DMS79 (cell line): Measurements from ENCODE around the gene PACSIN3.
A peak's percentile ranks its signal among the peaks of the same experiment; 100 is the strongest.
"Not testable (repeated sequence)": the region's sequence is repeated elsewhere in the genome, so short reads cannot be mapped to it uniquely, and the experiment has no call there.

ENCODE experiments used
- DNase-seq: peaks from one replicate; lab custom pipeline; 2025; lab: John Stamatoyannopoulos, UW

The PACSIN3 gene

GRCh38 chr11:47186076-47186699, at the start of gene PACSIN3:
PACSIN3 (minus strand) TSS chr11:47186434; CDS start chr11:47182727, 3,707 bp downstream.
- DNase-seq = no peak

GRCh38 chr11:47235163-47235562, 48.9 kb upstream of the PACSIN3 start:
- DNase-seq = no peak

- peak; percentile 21 for DNase-seq
These were observed 48.5 kb upstream of the PACSIN3 start for GRCh38 chr11:47234669-47235100.

GRCh38 chr11:47233989-47234668, 47.9 kb upstream of the PACSIN3 start:
- DNase-seq = no peak

GRCh38 chr11:47233051-47233450, 46.8 kb upstream of the PACSIN3 start:
- DNase-seq = no peak

GRCh38 chr11:47229161-47229560, 42.9 kb upstream of the PACSIN3 start:
- no peak for DNase-seq

- no peak for DNase-seq
These were observed 39.5 kb upstream of the PACSIN3 start for GRCh38 chr11:47225552-47226400.

GRCh38 chr11:47222696-47223095, 36.5 kb upstream of the PACSIN3 start:
- no peak for DNase-seq

- DNase-seq = no peak
These were observed 34.2 kb upstream of the PACSIN3 start for GRCh38 chr11:47220401-47220821.

- DNase-seq = peak; percentile 25
These were observed 30.0 kb upstream of the PACSIN3 start for GRCh38 chr11:47216121-47216798.

GRCh38 chr11:47215366-47215910, 29.2 kb upstream of the PACSIN3 start:
- peak; percentile 27 for DNase-seq

GRCh38 chr11:47213950-47214565, 27.8 kb upstream of the PACSIN3 start:
- DNase-seq = peak; percentile 92

GRCh38 chr11:47212938-47213337, 26.7 kb upstream of the PACSIN3 start:
- DNase-seq = no peak

- no peak for DNase-seq
These were observed 22.4 kb upstream of the PACSIN3 start for GRCh38 chr11:47208628-47209027.

GRCh38 chr11:47208008-47208552, 21.8 kb upstream of the PACSIN3 start:
- DNase-seq = not testable (repeated sequence)

GRCh38 chr11:47207459-47207858, 21.2 kb upstream of the PACSIN3 start:
- no peak for DNase-seq

GRCh38 chr11:47206577-47206976, 20.3 kb upstream of the PACSIN3 start:
- not testable (repeated sequence) for DNase-seq

- DNase-seq = no peak
These were observed 18.4 kb upstream of the PACSIN3 start for GRCh38 chr11:47204637-47204989.

GRCh38 chr11:47202576-47202975, 16.3 kb upstream of the PACSIN3 start:
- DNase-seq = no peak

- DNase-seq = no peak
These were observed 14.8 kb upstream of the PACSIN3 start for GRCh38 chr11:47201015-47201414.

GRCh38 chr11:47198161-47198560, 11.9 kb upstream of the PACSIN3 start:
- DNase-seq = not testable (repeated sequence)
